ENCODE data around the gene VNN1.
"Not testable (repeated sequence)": the region's sequence is repeated elsewhere in the genome, so short reads cannot be mapped to it uniquely, and the experiment has no call there.

The VNN1 gene

GRCh38 chr6:132666118-132666517 is 47.7 kb downstream of the VNN1 start:
- DNase-seq: no peak

DNA sequence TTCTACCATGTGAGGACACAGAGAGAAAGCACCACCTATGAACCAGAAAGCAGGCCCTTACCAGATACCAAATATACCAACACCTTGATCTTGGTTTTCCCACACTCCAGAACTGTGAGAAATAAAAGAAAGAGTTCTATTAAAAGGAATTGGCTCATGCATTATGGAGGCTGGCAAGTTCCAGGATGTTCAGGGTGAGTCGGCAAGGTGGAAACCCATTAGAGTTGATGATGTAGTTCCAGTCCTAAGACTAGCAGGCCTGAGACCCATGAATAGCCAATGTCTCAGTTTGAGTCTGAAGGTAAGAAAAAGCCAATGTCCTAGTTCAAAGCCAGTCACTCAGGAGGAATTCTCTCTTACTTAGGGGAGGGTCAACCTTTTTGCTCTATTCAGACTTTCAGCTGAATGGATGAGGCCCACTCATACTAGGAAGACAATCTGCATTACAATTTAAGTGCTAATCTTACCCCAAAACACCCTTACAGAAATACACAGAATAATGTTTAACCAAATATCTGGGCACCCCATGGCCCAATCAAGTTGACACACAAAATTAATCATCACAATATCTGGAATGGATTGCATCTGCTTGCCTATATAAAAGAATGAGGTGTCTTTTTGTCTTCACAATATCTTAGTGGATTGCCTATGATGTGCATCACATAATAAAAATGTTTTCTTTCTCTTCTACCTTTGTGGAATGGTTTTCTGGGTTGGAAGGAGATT is 49.4 kb downstream of the VNN1 start:
- no peak for DNase-seq

GRCh38 chr6:132663661-132664060 is 50.2 kb downstream of the VNN1 start:
- no peak for DNase-seq

DNA sequence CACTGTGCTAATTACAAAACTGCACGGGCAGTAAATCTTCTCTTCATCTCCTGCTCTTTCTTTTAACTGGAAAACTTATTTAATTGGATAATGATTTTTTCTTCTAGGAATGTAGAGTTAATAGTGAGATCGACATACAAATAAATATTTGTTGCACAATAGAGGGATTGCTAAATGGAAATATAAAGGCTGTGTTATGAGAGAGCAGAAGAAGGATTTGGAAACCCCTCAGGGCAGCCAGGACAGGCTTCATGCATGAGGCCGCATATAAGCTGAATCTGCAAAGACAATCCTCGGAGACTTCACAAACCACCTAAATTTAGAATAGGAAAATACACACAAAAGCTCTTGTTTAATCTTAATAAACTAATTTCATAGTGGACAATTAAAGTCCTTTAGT is 51.9 kb downstream of the VNN1 start:
- no peak for DNase-seq

DNA sequence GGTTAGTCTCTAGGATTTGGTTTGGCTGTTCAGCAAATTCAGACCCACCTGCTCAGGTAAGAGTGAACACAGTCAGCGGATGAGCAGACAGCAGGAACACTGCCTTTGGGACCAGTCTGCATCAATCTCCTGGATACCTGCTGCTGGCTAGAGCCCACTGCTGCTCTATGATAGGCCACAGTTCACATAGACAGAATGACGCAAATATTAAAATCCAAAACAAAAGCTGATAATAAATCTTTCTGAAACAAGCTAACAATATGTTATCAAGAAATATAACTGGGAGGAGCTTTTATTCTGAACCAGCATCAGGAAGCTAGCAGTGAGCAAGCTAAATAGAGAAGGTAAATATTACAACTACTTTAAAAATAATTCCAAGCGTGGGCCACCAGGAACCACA is 54.8 kb downstream of the VNN1 start, which contains the start of gene TAAR1:
TSS of gene TAAR1 (minus strand) at position 101 of the 400 bp plus-strand sequence. CDS start 13,179 bp downstream, outside the sequence.
- no peak for DNase-seq

GRCh38 chr6:132651062-132651461 is 62.8 kb downstream of the VNN1 start:
- DNase-seq: no peak

- no peak for DNase-seq
Observed at GRCh38 chr6:132650429-132650828, 63.4 kb downstream of the VNN1 start.

- no peak for DNase-seq
Observed at GRCh38 chr6:132648828-132649227, 65.0 kb downstream of the VNN1 start.

GRCh38 chr6:132648356-132648755 is 65.5 kb downstream of the VNN1 start:
- no peak for DNase-seq

- no peak for DNase-seq
Observed at GRCh38 chr6:132643547-132643946, 70.3 kb downstream of the VNN1 start.

DNA sequence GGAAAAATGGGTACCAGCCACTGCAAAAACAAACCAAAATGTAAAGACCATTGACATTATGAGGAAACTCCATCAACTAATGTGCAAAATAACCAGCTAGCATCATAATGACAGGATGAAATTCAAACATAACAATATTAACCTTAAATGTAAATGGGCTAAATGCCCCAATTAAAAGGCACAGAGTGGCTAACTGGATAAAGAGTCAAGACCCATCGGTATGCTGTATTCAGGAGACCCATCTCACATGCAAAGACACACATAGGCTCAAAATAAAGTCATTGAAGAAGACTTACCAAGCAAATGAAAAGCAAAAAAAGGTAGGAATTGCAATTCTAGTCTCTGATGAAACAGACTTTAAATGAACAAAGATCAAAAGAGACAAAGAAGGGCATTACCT is 76.7 kb downstream of the VNN1 start:
- DNase-seq: not testable (repeated sequence)

GRCh38 chr6:132635906-132636305 is 77.9 kb downstream of the VNN1 start:
- not testable (repeated sequence) for DNase-seq

GRCh38 chr6:132635288-132635687 is 78.6 kb downstream of the VNN1 start:
- DNase-seq: not testable (repeated sequence)

GRCh38 chr6:132634796-132635195 is 79.1 kb downstream of the VNN1 start:
- DNase-seq: no peak

GRCh38 chr6:132633362-132633761 is 80.5 kb downstream of the VNN1 start:
- no peak for DNase-seq
